ENCODE results near the gene AUTS2.

The AUTS2 gene

GRCh38 chr7:69722843-69723242 lies 124.6 kb downstream of the AUTS2 start:
- no peak overlapping the region for H3K27ac ChIP-seq (replicated peaks)
- no peaks in the 10 kb centered on the region for H3K27me3 ChIP-seq (ENCODE audit: insufficient read depth, poor library complexity, severe bottlenecking)
- H3K4me3 ChIP-seq (replicated peaks; ENCODE audit: insufficient read depth, low read length): no peak overlapping the region
- no peak for DNase-seq (ENCODE audit: low read depth in 1 of 2, low spot score in 1 of 2)
- TF ChIP-seq SPI1 (IDR thresholded peaks at IDR 0.05; ENCODE audit: borderline replicate concordance, low read depth) (no peak), REST (IDR thresholded peaks at IDR 0.05; ENCODE audit: insufficient replicate concordance, low read depth) (peak; percentile 23)

- Histone ChIP-seq H3K27ac (replicated peaks) (no peak overlapping the region), H3K27me3 (ENCODE audit: insufficient read depth, poor library complexity, severe bottlenecking) (no peaks in the 10 kb centered on the region), H3K4me3 (replicated peaks; ENCODE audit: insufficient read depth, low read length) (no peak overlapping the region)
- no peak for TF ChIP-seq REST (IDR thresholded peaks at IDR 0.05; ENCODE audit: insufficient replicate concordance, low read depth)
- no peak for TF ChIP-seq CTCF (IDR thresholded peaks at IDR 0.05; ENCODE audit: insufficient read depth, low read length)
- TF ChIP-seq POLR2AphosphoS5 (IDR thresholded peaks at IDR 0.05; ENCODE audit: low read depth): no peak
- no peak for TF ChIP-seq SPI1 (IDR thresholded peaks at IDR 0.05; ENCODE audit: borderline replicate concordance, low read depth)
- no peak for TF ChIP-seq GABPA (IDR thresholded peaks at IDR 0.05; ENCODE audit: low read depth)
- DNase-seq (ENCODE audit: low read depth in 1 of 2, low spot score in 1 of 2): no peak
Observed at GRCh38 chr7:69723663-69724062, 125.4 kb downstream of the AUTS2 start.

GRCh38 chr7:69728304-69728703 lies 130.0 kb downstream of the AUTS2 start:
- Histone ChIP-seq H3K4me3 (replicated peaks; ENCODE audit: insufficient read depth, low read length) (no peak overlapping the region), H3K27me3 (ENCODE audit: insufficient read depth, poor library complexity, severe bottlenecking) (no peaks in the 10 kb centered on the region), H3K27ac (replicated peaks) (no peak overlapping the region)
- TF ChIP-seq POLR2AphosphoS5 (IDR thresholded peaks at IDR 0.05; ENCODE audit: low read depth) (no peak), GABPA (IDR thresholded peaks at IDR 0.05; ENCODE audit: low read depth) (no peak), CTCF (IDR thresholded peaks at IDR 0.05; ENCODE audit: insufficient read depth, low read length) (no peak), REST (IDR thresholded peaks at IDR 0.05; ENCODE audit: insufficient replicate concordance, low read depth) (no peak), SPI1 (IDR thresholded peaks at IDR 0.05; ENCODE audit: borderline replicate concordance, low read depth) (no peak)
- DNase-seq (ENCODE audit: low read depth in 1 of 2, low spot score in 1 of 2): no peak

- no peaks in the 10 kb centered on the region for H3K27me3 ChIP-seq (ENCODE audit: insufficient read depth, poor library complexity, severe bottlenecking)
- H3K27ac ChIP-seq (replicated peaks): no peak overlapping the region
- TF ChIP-seq GABPA (IDR thresholded peaks at IDR 0.05; ENCODE audit: low read depth) (no peak), SPI1 (IDR thresholded peaks at IDR 0.05; ENCODE audit: borderline replicate concordance, low read depth) (no peak), POLR2AphosphoS5 (IDR thresholded peaks at IDR 0.05; ENCODE audit: low read depth) (no peak), CTCF (IDR thresholded peaks at IDR 0.05; ENCODE audit: insufficient read depth, low read length) (no peak), REST (IDR thresholded peaks at IDR 0.05; ENCODE audit: insufficient replicate concordance, low read depth) (no peak)
- no peak overlapping the region for H3K4me3 ChIP-seq (replicated peaks; ENCODE audit: insufficient read depth, low read length)
- no peak for DNase-seq (ENCODE audit: low read depth in 1 of 2, low spot score in 1 of 2)
Observed at GRCh38 chr7:69732203-69732602, 133.9 kb downstream of the AUTS2 start.

Measured in HL-60 (cell line).